Epithelial cell of proximal tubule (primary cell): Measurements from ENCODE around the gene SARNP. TPM values are rescaled to one million over a fixed set of nuclear protein-coding genes. Genes with fewer than 3 reads are reported as not detected.

Experiments used
- DNase-seq: peaks from one replicate; pipeline ENCODE4 v3.0.0-alpha.2; 2011; ENCODE audit warnings: low read depth
- H3K4me3 ChIP-seq: 2 replicates; pipeline ENCODE4 v1.5.1; 2011; ENCODE audit warnings: low read depth, mild to moderate bottlenecking, low read length
- total RNA-seq: library from RNA; depleted of rRNA; stranded (reverse); fragments of >200 nt; gene quantifications from 2 replicates; pipeline ENCODE4 v1.2.3, GENCODE V29; 2015
- TF ChIP-seq, protein P1 (sequence below): conservative IDR thresholded peaks from 2 replicates; pipeline ENCODE4 v1.5.1; 2012; ENCODE audit warnings: low read depth, mild to moderate bottlenecking, low read length

SARNP gene
- total RNA-seq, 1 donor from 2014 or later, result 203 TPM

DNA sequence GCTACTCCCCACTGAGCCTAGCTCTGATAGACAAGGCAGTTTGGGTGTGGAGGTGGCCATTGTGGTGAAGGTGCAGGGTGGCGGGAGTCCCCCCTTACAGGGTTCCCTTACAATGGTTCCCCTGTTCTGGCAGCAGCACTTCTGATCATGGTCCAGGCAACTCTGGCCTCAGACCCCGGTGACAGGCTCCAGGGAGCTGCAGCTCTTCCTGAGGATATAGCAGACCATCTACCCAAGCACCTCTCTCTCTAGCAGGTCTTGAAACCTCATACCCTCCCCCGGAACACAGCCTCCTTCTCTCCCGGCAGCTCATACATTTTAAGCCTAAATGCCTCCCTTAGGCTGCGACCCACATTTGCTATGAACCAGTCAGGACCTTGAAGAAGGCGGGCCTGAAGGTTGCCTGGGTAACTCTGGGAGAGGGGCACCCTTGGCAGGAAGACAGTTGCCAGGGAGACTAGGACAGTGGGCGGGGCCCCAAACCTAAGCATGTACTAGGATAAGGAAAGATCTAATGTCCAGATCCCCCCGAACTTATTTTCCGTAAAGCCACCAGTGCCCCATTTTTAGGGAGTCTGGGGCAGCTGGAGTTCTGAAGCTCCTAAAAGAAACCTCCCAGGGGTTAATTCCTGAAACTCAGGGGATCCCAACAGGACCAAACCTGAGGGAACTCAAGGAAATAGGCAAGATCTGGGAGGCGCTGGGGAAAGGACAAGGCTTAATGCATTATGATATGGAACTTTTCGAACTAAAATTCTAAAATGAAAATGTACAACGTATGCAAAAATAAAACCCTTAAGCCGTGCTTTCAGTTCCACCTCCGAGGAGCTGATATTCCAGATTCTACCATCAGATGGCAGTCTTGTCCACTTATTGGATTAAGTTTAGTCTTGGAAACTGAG, 79.2 kb downstream of the SARNP start:
- TF ChIP-seq, protein P1, sequence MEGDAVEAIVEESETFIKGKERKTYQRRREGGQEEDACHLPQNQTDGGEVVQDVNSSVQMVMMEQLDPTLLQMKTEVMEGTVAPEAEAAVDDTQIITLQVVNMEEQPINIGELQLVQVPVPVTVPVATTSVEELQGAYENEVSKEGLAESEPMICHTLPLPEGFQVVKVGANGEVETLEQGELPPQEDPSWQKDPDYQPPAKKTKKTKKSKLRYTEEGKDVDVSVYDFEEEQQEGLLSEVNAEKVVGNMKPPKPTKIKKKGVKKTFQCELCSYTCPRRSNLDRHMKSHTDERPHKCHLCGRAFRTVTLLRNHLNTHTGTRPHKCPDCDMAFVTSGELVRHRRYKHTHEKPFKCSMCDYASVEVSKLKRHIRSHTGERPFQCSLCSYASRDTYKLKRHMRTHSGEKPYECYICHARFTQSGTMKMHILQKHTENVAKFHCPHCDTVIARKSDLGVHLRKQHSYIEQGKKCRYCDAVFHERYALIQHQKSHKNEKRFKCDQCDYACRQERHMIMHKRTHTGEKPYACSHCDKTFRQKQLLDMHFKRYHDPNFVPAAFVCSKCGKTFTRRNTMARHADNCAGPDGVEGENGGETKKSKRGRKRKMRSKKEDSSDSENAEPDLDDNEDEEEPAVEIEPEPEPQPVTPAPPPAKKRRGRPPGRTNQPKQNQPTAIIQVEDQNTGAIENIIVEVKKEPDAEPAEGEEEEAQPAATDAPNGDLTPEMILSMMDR, result peak; percentile 78
- DNase-seq, result no peak

DNA sequence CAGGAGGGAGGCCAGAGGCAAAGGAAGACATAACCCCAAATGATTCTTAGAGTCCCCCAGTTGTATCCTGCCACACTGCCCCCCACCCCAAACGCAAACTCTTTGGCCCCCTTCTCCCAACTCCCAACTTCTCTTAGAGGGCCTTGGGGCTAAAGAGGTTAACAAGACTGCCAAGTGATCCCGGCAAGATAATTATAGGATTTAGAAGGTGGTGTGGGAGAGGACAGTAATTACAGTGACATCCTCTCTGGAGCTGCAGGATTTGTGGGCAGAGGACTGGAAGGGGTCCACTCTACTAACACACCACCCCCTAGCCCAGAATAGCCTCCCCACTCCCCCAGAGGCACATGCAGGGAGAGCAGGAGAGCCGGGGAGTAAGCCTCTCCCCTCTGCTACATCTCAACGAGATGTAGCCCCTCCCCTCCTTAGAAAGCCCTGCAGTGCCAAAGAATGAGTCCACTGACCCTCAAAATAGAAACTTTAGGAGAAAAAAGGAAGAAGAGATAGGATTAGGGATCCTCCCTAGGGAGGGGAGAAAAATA, 79.9 kb downstream of the SARNP start:
- no peak for DNase-seq
- TF ChIP-seq, protein P1, result no peak
- peak overlapping the region; percentile 61 for H3K4me3 ChIP-seq

More for the DNA sequence above, 79.2 kb downstream of the SARNP start:
- peak overlapping the region; percentile 61 for H3K4me3 ChIP-seq

DNA sequence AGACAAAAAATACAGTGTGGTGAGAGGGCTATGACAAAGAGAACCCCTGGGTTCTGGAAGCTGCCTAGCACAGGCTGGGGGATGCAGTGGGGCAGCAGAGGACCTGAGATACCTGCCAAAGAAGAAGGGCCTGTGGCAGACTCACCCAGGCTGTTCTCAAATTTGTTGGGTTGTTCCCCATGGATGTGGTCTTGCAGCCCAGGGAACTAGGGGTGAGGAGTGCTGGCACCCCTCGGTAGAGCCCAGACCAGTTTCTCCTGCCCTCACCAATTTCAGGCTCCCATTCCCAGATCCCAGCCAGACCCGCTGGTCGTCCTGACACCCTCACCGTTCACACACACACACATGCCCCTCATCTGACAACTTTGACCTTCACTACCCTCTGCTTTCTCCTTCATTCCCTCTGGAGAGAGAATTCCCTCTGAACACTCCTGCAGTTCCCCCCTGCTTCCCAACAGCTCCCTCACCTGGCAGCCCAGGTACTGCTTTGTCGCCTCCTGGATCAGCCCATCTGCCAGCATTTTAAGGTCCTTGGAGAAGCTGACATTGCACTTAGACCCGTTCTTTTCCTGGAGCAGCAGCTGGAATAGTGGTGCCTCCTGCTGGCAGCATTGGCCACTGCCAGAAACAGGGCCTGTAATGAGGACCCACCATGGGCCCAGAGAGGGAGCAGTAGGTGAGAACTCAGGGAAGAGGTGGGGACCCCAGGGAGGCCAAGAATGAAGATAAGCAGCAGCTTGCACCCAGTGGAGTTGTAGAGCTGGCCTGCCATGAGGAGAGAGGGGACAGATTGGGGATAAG, 80.5 kb downstream of the SARNP start:
- TF ChIP-seq, protein P1, result peak; percentile 98
- no peak for DNase-seq
- no peak overlapping the region for H3K4me3 ChIP-seq

DNA sequence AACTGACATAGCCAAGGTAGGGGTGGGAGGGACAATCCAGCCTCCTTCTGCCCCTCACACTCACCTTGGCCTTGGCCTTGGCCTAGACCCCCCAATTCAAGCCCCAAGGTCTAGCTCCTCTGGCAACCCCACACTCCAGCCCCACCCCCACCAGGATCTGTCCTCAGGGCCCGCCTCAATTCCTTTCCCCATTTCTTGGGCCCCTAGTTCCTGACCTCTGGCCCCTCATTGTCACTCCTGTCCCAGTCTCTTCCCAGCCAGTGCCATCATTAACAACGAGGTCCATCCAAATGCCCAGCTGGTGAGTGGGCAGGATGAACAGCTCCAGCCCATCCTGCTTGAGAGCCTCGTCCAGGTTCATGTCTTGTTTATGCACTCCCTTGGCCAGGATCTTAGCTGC, 81.4 kb downstream of the SARNP start:
- no peak for DNase-seq
- H3K4me3 ChIP-seq, result no peak overlapping the region
- TF ChIP-seq, protein P1, result no peak

DNA sequence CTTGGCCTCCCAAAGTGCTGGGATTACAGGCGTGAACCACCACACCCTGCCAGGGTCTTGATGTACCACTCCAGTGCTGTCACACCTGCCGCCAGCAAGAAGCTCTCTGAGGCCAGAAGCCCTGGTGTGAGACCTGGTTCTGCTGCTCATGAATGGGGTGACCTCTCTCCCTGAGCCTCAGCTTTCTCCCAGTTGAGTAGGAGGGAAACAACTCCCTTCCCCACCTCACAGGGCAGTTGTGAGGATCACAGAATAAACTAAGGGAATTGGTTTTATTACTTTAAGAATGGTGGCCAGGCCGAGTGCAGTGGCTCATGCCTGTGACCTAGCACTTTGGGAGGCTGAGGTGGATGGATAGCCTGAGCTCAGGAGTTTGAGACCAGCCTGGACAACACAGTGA, 82.9 kb downstream of the SARNP start:
- no peak for DNase-seq
- TF ChIP-seq, protein P1, result no peak
- H3K4me3 ChIP-seq, result no peak overlapping the region

DNA sequence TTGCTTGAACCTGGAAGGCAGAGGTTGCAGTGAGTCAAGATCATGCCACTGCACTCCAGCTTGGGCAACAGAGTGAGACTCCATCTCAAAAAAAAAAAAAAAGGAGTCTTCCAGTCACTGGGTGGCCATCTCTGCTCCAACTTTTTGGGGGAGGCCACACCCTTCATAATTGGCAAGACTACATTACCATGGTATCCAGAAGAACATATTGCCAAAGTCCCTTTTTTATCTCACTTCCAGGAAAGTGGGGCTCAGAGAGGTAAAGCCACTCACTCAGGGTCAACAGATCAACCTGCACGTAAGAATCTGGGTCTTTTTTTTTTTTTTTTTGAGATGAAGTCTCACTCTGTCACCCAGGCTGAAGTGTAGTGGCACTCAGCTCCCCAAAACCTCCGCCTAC, 83.7 kb downstream of the SARNP start:
- TF ChIP-seq, protein P1, result no peak
- DNase-seq, result no peak
- H3K4me3 ChIP-seq, result no peak overlapping the region
